GM18502 (cell line): ENCODE measurements around the gene KLC1.

Source experiments
- ATAC-seq: cut with Tn5 transposase; IDR thresholded peaks from one replicate; pipeline ENCODE4 v1.9.1; 2021; ENCODE audit warnings: mild to moderate bottlenecking; ENCODE audit not compliant: unreplicated experiment, poor library complexity

The KLC1 gene

DNA sequence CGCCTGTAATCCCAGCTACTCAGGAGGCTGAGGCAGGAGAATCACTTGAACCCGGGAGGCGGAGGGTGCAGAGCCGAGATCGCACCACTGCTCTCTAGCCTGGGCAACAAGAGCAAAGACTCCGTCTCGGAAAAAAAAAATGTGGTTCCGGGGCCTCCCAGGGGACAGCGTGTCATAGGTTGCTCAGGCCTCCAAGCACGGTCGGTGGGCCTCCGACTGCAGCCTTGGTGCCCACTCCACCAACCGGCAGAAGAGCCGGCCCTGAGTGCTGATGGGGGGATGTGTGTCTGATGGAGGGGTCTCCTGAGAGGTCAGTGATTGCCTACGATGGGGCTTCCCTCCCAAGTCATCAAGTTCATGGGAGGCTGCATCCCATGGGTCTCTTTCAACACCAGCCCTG, 102.5 kb downstream of the KLC1 start:
- ATAC-seq, result no peak

DNA sequence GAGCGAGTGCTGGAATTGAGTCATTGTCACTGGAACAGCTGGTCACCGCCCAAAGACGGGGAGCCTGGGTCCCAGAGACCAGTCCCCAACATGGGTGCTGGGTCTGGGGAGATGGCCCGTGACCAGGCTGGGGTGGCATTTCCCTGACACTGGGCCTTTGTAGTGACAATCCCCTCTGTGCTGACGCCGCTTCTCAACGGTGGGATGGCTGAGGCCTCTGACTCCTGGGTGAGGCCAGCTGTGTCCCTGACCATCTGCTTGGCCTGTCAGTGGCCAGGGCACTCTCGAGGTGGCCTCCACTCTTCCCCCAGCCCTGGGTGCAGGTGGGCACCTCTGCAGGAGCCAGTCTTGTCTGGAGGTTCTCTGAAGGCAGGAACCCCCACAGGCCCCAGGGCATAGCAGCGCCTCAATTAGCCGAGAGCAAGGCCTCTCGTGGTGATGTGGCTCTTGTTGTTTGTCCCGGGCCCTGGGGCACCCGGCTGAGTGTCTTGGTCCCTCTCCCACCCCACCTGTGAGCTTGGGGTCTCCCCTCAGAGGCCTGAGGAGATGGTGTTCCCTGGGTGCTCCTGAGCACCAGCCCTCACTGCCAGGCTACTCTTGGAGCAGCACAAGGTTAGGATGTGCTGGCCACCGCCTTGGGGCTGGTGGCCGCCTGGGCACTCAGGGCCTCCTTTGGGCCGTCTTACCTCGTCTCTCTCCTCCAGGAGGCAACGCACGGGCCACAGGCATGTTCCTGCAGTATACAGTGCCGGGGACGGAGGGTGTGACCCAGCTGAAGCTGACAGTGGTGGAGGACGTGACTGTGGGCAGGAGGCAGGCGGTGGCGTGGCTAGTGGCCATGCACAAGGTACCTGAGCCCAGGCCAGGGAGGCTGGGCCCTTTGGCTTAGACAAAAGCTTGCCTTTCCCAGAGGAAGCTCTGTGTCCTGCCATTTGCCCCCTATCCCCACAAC, 103.2 kb downstream of the KLC1 start:
- ATAC-seq, result no peak

DNA sequence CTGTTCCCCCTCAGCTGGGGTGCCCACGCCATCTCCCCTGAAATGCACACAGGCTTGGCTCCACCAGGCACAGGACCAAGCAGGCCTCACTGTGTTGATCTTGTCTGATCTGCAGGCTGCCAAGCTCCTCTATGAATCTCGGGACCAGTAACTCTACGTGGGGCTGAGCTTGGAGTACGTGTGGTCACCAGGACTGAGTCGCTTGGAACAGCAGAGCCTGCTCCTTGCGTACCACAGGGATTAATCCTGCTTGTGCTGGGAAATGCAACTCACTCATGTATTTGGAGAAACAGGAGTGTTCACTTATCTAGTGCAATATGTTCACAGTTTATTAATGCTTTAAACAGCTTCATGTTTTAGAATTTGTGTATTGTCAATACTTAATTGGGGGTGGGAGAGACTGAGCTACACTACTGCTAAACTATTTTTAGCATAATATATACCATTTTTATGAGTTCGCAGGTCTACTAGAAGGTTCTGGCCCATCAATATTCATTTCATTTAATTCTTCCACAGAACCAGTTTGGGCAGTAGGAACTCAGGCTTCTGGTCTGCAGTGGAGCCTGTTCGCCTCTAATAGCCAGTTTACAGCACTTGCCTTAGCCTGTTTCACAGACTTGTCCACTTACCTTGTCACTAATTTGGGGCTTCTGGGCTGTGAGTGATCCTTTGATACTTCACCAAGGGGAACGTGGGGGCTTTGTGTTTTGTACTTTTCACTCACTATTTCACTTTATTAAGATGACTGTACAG, 104.0 kb downstream of the KLC1 start:
- no peak for ATAC-seq

DNA sequence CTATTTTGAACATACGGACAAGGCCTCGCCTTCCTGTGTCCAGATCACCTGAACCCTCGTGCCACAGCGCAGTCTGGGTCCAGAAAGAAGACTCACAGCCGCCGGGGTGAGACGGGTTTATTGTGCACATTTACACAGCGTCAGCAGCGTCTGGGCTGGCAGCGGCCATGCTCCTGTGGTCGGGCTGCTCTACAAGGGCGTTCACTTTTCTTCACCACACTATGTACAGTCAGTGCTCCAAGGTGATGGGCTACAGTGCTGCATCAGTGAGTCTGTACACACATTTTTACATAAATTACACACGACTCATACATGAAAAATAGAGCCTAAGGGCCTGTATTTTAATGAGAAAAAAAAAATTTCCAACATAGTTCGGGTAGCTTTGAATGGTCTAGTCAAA, 104.6 kb downstream of the KLC1 start:
- no peak for ATAC-seq

DNA sequence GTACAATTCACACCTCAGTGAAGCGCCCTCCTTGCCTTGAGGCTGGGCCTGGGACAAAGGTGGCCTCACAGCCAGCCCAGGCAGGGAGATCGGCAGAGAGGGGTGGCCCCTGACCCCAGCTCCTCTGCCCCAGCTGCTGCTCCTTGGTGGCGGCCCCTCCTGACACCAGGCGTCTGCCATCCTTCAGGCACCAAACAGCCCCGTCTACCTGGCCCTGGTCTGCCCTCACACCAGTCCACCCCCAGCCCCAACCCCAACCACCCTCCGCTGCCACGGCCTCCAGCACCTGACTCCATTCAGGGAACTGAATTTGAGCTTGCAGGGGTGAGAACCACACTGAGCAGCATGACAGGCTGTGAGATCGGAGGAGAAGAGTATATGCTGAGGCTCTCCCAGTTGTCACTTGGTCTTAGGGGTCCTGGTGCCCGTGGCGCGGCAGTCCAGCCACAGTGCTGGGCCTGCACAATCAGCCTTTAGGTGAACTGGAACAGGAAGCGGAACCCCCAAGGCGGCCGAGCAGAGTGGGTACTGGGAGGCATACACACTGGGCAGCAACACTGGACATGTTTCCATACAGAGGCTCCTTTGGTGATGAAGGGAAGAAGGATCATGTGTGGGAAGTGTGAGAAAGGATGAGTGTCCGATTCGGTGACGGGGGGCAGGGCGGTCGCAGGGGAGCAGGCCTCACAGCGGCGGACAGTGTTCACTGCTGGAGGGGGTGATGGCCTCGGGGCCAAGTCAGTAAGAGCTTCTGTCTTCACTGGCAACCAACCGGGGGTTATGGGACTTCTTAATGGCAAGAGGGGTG, 105.3 kb downstream of the KLC1 start:
- no peak for ATAC-seq

DNA sequence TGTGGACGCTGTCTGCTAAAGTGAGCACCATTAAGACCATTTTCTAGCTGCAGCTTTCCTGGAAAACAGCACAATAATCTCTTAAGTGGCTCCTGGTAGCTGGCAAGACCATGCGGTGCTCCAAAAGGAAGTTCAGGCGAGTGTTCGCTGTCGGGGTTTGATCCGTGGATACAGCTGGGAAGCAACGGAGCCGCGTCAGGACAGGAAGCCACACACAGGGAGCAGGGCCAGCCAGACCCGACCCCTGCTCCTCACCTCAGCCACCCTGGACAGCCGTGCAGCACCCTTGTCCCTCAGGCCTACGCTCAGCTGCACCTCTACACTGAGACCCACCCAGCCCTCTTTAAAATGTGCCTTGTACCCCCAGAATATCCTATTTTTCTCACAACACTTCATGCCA, 106.0 kb downstream of the KLC1 start:
- no peak for ATAC-seq

DNA sequence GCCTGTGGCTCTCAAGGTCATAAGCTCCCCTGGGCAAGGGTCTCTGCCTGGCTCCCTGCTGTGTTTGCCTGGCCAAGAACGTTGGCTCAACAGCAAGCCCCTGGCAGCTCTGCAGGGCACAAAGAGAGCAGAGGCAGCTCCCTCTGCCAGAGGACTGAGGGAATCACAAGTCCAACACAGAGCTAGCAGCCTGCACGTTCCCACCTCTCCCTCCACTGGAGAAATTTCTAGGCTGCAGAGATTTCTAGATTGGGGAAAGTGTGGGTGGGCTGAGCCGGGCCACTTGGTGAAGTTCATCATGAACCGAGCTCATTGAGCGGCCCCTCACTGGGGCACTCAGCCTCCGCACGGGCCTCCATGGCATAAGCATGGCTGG, 106.4 kb downstream of the KLC1 start:
- no peak for ATAC-seq

DNA sequence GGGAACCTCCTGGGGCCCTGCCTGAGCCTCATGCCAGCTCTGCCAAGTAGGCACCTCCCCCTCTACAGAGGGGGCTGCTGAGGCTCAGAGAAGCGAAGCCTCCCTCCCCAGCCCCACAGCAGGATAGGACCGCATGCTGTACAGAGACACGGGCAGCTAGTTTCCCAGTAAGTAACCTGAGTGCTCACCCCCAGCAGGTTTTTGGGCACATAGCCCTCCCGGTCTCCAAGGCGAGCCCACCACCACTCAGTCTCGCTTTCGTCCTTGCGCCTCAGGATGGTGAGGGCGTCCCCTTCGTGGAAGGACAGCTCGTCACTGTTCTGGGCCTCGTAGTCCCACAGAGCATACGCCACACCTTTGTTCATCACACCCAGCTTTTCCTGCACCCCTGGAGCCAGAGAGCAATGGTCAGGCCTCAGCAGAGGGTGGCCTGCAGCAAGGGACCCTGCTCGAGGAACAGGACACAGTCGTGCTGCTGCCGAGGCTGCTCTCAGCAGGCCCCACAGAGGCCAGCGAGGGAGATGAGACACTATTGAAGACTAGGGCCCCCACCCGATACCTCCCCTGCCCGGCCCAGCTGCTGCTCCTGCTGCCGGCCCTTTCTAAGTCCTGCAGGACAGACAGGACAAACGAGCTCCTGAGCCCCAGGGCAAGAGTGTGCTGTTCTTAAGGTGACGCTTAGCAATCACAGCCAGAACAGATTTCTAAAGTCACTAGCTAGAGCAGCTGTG, 107.0 kb downstream of the KLC1 start:
- ATAC-seq, result no peak

DNA sequence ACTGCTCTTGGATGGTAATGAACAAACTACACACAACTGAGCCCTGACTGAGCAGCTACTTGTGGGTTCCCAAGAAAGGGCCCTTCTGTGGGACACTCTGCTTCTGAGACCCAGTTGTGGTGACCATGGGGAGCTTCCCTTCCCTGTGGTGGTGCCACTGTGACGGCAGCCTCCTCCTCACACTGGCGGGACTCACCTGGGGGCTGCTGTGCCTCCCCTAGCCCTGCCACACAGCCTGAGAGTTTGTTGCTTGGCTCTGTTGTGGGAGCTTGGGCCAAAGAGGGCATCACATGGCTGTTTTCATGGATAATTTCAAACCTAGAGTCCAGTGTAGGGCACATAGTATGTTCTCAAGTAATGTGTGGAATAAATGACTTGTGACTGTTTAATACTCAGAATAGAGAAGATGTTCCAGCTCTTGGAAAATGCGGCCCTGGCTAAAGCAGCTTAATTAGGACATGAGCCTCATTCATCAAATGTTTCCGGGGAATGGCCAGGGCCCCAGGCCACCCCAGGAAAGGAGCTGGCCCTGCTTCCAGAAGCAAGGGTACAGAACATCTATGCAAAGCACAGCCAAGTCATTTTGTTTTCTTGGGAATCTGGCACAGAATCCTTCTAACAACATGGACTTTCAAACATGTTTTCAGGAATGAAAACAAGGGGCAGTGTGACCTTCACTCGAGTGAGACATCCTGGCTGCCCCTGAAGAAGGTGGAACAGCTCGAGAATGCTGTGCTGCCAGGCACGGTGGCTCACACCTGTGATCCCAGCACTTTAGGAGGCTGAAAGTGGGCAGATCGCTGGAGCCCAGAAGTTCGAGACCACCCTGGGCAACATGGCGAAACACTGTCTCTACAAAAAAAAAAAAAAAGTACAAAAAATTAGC, 107.8 kb downstream of the KLC1 start:
- ATAC-seq, result no peak

DNA sequence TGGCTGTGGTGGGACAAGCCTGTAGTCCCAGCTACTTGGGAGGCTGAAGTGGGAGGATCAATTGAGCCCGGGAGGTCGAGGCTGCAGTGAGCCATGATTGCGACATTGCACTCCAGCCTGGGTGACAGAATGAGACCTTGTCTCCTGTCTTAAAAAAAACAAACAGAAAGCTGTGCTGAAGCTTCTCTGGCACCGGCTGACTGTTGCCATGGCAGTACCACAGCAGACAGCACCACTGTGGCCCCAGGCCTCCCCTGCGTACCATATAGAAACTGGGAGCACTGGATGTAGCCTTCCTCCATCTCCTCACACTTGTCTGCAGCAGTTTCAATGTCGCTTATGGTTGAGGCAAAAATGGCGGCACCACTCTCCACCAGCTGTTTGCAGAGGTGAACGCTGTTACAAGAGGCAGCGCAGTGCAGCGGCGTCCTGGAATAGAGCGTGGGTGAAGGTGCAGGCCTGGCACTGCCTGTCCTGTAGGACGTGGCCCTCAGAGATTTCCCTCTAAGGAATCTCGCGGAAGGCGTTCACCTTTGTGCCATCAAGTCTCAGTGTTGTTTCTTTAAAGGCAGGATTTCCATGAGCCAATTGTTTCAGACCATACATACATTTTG, 108.5 kb downstream of the KLC1 start:
- ATAC-seq, result no peak

DNA sequence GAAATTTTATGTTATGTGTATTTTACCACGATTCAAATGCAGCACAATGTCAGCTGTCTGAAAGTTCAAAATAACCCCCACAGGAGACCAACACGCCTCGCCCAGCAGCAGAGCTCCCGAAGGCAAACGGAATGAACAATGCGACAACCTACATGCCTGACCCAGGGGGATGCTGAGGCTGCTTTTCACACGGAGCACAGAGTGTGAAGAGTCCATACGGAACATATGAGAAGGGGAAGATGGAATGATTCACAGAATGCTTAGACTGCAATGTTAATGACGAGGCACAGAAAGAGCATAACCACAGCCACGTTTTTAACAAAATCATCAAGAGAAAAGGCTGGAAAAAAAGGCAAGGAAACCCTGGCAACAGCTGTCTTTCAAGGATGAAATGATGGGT, 109.2 kb downstream of the KLC1 start:
- no peak for ATAC-seq

DNA sequence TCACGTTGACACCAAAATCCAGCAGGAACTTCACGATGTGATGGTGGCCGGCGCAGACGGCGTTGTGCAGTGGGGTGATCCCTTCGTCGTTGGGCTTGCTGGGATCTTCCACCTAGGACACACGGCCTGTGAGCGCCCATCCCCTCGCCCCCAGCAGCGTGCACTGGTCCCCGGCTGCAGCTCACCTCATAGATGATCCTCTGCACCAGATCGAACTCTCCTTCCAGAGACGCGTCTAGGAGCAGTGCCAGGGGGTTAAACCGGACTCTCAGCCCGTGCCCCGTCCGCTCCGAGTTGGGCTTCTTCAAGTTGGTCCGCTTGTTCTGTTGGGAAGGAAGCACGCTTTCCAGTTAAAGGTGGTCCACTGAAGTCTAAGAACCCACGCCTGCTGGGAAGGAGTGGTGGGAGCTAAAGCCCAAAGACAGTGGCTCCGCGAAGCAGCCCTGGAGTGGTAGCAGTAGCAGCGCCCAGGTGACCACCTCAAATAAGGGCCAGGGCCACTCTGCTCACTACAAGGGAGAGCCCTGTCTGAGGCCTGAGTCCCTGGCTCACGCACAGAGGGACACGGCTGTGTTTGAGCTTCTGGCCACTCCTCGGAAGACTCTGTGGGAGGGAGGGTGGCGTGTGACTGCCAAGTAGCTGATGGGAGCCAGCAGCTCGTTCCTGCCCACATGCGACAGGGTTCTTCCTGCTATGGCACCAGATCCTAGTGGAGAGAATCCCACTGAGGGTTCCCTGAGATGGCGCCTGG, 109.9 kb downstream of the KLC1 start:
- ATAC-seq, result no peak

DNA sequence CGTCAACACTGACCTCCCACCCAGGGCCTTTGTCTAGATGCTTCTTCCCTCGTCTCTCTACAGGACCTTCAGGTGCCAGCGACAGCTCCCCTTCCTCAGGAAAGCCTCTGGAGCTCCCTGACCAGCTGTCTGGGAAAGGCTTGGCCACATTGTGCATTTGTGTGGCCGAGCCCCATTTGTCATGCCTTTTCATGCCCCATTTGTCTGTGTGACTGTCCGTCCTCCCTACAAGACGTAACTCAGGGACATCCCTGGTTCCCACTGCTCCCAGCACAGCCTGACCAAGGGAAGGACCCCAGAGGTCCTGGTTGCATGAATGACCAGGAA, 110.4 kb downstream of the KLC1 start:
- ATAC-seq, result no peak

DNA sequence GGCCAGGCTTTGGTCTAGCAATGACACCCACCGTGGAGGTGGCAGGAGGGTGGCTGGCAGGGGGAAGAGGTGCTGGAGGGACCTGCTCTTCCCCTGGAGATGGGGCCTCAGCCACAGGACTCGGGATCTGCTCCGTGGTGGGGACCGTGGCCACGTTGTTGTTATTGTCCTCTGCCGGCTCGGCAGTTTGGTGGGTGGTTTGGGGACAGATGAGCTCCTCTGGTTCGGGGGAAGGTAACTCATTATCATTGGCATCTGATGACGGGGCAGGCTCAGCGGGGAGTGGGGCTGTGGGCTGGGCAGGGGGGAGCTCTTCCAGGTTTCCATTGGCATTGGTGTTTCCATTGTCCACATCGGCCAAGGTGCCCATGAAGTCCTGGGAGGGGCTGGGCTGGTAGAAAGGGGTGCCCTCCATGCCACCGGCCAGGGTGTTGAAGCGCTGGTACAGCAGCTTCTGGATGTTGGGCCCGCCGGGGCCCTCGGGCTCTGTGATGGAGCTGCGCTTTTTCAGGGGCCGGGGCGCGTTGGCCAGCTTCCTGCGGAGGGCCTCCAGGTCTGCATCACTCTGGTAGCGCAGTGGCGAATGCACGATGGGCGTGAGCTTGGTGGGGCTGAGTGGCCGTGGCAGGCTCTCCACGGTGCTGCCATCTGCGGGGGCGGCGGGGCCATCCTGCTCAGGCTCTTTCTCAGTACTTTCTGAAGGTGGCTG, 110.9 kb downstream of the KLC1 start:
- no peak for ATAC-seq

DNA sequence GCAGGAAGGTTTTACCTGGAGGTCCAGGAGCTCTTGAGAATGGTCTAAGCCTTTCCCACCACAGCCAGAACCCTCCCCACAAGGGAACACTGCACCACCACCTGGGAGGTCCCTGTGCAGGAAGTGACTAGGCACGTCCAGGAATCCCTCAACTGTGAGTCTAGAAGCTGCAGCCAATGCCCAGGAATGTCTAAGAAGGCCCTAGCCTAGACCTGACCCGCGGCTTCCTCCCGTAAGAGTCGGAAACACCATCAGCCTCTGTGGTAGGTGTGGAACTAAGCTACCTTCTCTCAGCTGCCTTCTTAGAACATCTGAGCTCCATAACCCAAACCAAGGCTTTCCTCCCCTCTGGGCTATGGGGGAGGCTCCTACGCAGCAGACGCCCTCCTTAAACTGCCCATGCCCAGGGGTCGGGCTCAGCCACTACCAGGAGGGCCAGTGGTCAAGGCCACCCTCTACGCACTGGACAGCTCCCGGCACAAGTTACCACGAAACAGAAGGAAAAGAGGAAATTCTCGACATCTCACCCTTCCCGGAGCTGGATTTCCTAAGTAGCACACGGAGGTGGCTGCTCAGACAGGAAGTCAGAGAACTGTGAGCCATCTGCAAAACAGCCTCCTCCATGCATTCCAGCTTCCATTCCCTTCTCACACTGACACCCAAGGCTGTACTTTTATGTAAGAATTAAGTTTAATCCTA, 112.1 kb downstream of the KLC1 start:
- no peak for ATAC-seq

DNA sequence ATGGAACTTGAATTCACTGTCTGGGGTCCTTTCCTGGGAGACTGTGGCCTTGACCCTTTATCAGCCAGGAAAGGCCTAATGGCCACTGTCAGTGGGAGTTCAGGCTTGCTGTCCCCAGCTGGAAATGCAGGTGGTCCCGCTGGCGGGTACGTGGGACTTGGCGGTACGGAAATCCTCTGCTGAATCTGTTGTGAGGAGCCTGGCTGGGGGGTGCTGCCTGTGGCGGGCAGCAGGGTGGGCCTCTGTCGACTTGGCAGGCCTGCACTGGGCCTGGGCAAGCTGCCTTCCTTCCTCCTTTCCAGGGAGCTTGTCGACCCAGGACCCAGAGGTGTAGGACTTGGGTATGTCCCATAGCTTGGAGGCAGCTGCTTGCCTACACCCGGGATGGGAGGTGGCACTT, 112.9 kb downstream of the KLC1 start:
- no peak for ATAC-seq
